Measurements from ENCODE around the gene FTO. TPM values are rescaled to one million over a fixed set of nuclear protein-coding genes. Genes with fewer than 3 reads are reported as not detected.

Gene FTO
- polyA plus RNA-seq, 1 donor from 2014 or later = 80.1 TPM

DNA sequence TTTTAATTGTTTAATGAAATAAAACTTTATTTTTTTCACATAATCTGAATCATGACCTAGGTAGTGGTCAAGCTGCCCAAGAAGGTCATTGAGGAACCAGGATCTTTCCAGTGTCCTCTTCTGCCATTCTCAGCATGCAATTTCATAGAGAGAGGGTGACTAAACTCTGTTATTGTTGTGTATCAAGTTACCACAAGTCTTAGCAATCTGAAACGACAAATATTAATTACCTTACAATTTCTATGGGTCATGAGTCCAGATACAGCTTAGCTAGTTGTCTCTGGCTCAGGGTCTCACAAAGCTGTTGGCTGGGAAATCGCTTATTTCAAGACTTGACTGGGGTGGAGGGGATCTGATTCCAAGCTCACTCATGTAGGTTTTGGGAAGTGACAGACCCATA, 37.6 kb downstream of the FTO start:
- no peak for TF ChIP-seq SMC3 (conservative IDR thresholded peaks at IDR 0.05; ENCODE audit: poor library complexity)
- no peak for TF ChIP-seq EP300 (conservative IDR thresholded peaks at IDR 0.05; ENCODE audit: poor library complexity, severe bottlenecking)
- TF ChIP-seq, protein P1, sequence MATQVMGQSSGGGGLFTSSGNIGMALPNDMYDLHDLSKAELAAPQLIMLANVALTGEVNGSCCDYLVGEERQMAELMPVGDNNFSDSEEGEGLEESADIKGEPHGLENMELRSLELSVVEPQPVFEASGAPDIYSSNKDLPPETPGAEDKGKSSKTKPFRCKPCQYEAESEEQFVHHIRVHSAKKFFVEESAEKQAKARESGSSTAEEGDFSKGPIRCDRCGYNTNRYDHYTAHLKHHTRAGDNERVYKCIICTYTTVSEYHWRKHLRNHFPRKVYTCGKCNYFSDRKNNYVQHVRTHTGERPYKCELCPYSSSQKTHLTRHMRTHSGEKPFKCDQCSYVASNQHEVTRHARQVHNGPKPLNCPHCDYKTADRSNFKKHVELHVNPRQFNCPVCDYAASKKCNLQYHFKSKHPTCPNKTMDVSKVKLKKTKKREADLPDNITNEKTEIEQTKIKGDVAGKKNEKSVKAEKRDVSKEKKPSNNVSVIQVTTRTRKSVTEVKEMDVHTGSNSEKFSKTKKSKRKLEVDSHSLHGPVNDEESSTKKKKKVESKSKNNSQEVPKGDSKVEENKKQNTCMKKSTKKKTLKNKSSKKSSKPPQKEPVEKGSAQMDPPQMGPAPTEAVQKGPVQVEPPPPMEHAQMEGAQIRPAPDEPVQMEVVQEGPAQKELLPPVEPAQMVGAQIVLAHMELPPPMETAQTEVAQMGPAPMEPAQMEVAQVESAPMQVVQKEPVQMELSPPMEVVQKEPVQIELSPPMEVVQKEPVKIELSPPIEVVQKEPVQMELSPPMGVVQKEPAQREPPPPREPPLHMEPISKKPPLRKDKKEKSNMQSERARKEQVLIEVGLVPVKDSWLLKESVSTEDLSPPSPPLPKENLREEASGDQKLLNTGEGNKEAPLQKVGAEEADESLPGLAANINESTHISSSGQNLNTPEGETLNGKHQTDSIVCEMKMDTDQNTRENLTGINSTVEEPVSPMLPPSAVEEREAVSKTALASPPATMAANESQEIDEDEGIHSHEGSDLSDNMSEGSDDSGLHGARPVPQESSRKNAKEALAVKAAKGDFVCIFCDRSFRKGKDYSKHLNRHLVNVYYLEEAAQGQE (IDR thresholded peaks at IDR 0.05; ENCODE audit: borderline replicate concordance) = no peak
- no peak for TF ChIP-seq TAF1 (IDR thresholded peaks at IDR 0.05; ENCODE audit: low read depth)
- no peak for TF ChIP-seq MXI1 (conservative IDR thresholded peaks at IDR 0.05; ENCODE audit: poor library complexity, severe bottlenecking)
- no peak for TF ChIP-seq POLR2AphosphoS5 (IDR thresholded peaks at IDR 0.05)
- no peak for TF ChIP-seq EZH2 (IDR thresholded peaks at IDR 0.05; ENCODE audit: borderline replicate concordance, insufficient read depth, low read length, poor library complexity, severe bottlenecking)
- no peak for TF ChIP-seq RAD21 (conservative IDR thresholded peaks at IDR 0.05)
- TF ChIP-seq, protein P2, sequence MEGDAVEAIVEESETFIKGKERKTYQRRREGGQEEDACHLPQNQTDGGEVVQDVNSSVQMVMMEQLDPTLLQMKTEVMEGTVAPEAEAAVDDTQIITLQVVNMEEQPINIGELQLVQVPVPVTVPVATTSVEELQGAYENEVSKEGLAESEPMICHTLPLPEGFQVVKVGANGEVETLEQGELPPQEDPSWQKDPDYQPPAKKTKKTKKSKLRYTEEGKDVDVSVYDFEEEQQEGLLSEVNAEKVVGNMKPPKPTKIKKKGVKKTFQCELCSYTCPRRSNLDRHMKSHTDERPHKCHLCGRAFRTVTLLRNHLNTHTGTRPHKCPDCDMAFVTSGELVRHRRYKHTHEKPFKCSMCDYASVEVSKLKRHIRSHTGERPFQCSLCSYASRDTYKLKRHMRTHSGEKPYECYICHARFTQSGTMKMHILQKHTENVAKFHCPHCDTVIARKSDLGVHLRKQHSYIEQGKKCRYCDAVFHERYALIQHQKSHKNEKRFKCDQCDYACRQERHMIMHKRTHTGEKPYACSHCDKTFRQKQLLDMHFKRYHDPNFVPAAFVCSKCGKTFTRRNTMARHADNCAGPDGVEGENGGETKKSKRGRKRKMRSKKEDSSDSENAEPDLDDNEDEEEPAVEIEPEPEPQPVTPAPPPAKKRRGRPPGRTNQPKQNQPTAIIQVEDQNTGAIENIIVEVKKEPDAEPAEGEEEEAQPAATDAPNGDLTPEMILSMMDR (IDR thresholded peaks at IDR 0.05; ENCODE audit: poor library complexity, severe bottlenecking) = no peak
- no peak overlapping the region for H3K9ac ChIP-seq (ENCODE audit: low read length)
- no peaks in the 10 kb centered on the region for H3K9me2 ChIP-seq (ENCODE audit: insufficient read depth, low read length)
- no peak overlapping the region for H3K27ac ChIP-seq (ENCODE audit: low read length)
- no peak overlapping the region for H2AFZ ChIP-seq (ENCODE audit: low read depth, low read length)
- no peaks in the 10 kb centered on the region for H3K9me3 ChIP-seq (ENCODE audit: low read length)
- H3K4me3 ChIP-seq (ENCODE audit: low read length) = no peak overlapping the region
- no peak overlapping the region for H3K4me2 ChIP-seq (ENCODE audit: low read length)
- H4K20me1 ChIP-seq (ENCODE audit: insufficient read depth) = no peaks in the 10 kb centered on the region
- peaks cover 3% of the 10 kb centered on the region for H3K79me2 ChIP-seq (replicated peaks; ENCODE audit: insufficient read depth, low read length)
- H3F3A ChIP-seq (ENCODE audit: insufficient read depth, low read length, poor library complexity, severe bottlenecking) = no peaks in the 10 kb centered on the region
- no peaks in the 10 kb centered on the region for H3K36me3 ChIP-seq (ENCODE audit: insufficient read depth, low read length)
- H3K27me3 ChIP-seq (ENCODE audit: insufficient read depth, low read depth, low read length) = no peaks in the 10 kb centered on the region

DNA sequence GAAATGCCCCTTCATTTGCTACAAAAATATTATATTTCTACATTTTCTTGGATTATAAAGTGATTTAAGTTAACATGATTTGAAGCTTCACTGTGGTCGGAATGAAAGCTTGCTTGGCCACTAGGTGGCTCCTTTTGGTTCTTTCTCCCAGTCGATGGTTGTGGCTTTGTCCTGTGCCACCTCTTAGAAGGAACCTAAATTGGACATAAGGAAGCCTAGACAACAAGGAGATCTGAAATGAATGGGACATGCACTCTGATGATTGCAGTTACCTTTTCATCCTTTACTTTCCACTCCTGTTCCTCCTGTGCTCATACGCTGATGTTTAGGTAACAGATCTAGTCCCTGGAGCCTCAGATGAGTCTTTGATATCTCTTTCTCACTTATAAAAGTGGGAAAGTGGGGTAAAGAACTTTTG, 39.2 kb downstream of the FTO start:
- peaks cover 6% of the 10 kb centered on the region for H3K9me3 ChIP-seq (ENCODE audit: low read length)
- TF ChIP-seq TAF1 (IDR thresholded peaks at IDR 0.05; ENCODE audit: low read depth) (no peak), EP300 (conservative IDR thresholded peaks at IDR 0.05; ENCODE audit: poor library complexity, severe bottlenecking) (no peak), POLR2AphosphoS5 (IDR thresholded peaks at IDR 0.05) (no peak)
- TF ChIP-seq, protein P2 (IDR thresholded peaks at IDR 0.05; ENCODE audit: poor library complexity, severe bottlenecking) = peak; percentile 26
- H3K36me3 ChIP-seq (ENCODE audit: insufficient read depth, low read length) = no peaks in the 10 kb centered on the region
- H3K4me3 ChIP-seq (ENCODE audit: low read length) = no peak overlapping the region
- H3F3A ChIP-seq (ENCODE audit: insufficient read depth, low read length, poor library complexity, severe bottlenecking) = no peaks in the 10 kb centered on the region
- H3K27ac ChIP-seq (ENCODE audit: low read length) = no peak overlapping the region
- H3K79me2 ChIP-seq (replicated peaks; ENCODE audit: insufficient read depth, low read length) = peaks cover 11% of the 10 kb centered on the region
- H2AFZ ChIP-seq (ENCODE audit: low read depth, low read length) = no peak overlapping the region
- no peak overlapping the region for H3K4me2 ChIP-seq (ENCODE audit: low read length)
- H3K9me2 ChIP-seq (ENCODE audit: insufficient read depth, low read length) = no peaks in the 10 kb centered on the region
- H3K9ac ChIP-seq (ENCODE audit: low read length) = no peak overlapping the region
- no peaks in the 10 kb centered on the region for H4K20me1 ChIP-seq (ENCODE audit: insufficient read depth)
- no peaks in the 10 kb centered on the region for H3K27me3 ChIP-seq (ENCODE audit: insufficient read depth, low read depth, low read length)

All from neural cell (in vitro differentiated cells).